Activated CD4-positive, alpha-beta T cell treated with anti-CD3 and anti-CD28 coated beads, Interleukin-2, amount 50 U/mL, for 48 hours (primary cell): Measurements from ENCODE around the gene SLC16A4.
"Not testable (repeated sequence)": the region's sequence is repeated elsewhere in the genome, so short reads cannot be mapped to it uniquely, and the experiment has no call there.

Source experiments
- DNase-seq, 2 experiments: peaks; one replicate each; pipeline ENCODE4 v3.0.0-alpha.2; 2020

SLC16A4 gene

DNA sequence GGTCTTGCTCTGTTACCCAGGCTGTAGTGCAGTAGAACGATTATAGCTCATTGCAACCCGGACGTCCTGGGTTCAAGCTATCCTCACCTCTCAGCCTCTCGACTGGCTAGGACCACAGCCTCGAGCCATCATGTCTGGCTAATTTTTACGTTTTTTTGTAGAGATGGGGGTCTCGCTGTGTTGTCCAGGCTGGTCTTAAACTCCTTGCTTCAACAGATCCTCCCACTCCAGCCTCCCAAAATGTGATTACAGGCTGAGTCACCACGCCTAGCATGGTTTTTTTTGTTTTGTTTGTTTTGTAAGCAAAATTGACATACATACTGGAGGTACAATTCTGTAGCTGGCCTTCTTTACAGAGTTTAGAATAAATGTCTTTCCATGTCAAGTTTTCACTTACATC is 17.7 kb upstream of the SLC16A4 start:
- no peak for DNase-seq

DNA sequence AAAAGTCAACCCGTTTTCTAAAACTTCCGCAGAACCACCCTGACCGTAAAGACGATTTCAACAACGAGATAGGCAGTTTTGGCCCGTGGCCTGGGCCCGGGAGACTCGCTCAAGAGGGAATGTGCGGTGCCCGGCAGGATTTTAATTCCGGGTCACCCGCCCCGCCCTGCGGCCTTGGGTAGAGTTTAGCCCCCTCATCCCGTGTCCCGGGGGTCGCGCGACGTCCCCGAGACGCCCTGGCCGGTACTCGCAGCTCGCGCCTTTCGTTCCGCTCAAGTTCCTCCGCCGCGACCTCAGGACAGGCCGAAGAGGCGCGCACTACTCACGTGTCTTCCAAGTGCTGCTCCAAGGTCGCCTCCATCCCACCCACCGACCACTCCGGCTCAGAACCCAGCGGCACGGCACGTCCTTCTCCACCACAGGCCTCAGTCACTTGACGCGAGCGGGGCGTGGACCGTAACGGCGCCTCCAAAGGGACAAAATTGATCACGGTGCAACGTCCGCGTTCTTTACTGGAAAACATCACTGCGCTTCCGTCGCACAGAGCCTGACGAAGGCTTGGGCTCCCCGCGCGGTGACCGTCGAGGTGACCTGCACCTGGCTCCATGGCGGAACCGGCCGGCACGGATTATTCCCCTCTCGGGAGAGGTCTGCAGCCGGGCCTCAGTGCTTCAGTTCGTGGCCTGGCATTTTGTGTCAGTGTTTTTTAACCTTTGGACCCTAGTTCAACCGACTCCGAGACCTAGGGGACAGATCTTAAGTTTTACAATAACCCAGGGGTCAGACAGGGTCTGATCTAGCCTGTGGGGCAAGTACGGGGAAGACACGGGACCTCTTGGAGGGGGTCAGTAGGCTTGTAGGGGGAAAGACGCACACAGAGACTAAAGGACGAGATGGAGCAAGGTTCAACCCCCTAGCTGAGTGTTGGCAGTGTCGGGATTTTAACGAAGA is 16.7 kb upstream of the SLC16A4 start, which contains the start of gene LAMTOR5:
Gene LAMTOR5, minus strand, starts transcription at position 435 of the 951 bp plus-strand sequence. Its CDS starts 74 bp downstream, at position 361.
- peak; percentile 92 to 96 for DNase-seq

GRCh38 chr1:110406407-110406806 is 15.6 kb upstream of the SLC16A4 start:
- not testable (repeated sequence) for DNase-seq

- no peak for DNase-seq
Measured at GRCh38 chr1:110404401-110404800, 13.6 kb upstream of the SLC16A4 start.

DNA sequence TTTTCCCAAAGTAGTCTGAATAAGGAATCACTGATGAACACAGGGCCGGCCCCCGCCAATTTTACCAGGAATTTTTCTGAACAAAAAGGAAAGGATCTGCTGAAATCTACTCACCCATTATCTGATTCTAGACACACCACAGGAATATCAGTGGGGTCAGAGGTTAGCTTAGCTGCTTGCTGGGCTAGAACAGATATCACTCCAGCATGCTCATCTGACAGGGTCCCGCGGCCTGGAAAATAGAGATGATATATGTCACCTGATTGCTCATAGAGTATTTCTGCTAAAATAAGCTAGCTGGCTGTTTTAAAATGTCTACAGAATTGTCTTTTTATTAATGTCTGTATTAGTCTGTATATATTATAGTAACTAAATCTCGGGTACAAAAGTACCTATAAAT is 13.0 kb upstream of the SLC16A4 start:
- no peak for DNase-seq

GRCh38 chr1:110396259-110396958 is 5.6 kb upstream of the SLC16A4 start:
- DNase-seq, result not testable (repeated sequence)

DNA sequence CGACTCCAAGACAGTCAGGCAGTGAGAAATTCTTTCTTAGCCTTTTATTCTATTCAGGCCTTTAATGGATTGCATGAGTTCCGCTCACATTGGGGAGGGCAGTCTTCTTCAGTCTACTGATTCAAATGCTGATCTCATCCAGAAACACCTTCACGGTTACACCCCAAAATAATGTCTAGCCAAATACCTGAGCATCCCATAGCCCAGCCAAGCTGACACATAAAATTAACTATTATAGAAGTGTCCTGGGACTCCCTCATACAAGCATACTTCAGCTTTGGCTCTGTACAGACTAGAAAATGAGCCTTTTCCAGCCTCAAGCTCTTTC is 3.6 kb upstream of the SLC16A4 start:
- DNase-seq, result no peak

- DNase-seq, result no peak
Measured at GRCh38 chr1:110393691-110394492, 3.1 kb upstream of the SLC16A4 start.

DNA sequence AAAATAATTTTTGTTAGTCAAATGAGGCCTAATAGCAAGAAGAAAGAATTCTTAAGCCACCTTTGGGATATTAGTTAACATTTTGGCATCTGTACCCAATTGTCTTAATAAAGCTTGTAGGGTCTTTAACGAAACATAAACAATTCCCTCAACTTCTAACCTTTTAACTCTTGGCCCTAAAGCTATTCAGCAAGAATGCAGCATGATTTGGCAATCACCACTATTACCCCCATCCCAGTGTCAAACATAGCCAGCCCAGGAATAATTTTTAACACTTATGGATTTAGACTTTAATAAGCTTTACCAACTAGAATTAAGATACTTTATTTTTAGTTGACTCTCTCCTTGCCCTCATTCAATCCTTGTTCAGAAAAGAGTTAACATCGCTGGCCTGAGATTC is 2.5 kb upstream of the SLC16A4 start:
- DNase-seq, result no peak

DNA sequence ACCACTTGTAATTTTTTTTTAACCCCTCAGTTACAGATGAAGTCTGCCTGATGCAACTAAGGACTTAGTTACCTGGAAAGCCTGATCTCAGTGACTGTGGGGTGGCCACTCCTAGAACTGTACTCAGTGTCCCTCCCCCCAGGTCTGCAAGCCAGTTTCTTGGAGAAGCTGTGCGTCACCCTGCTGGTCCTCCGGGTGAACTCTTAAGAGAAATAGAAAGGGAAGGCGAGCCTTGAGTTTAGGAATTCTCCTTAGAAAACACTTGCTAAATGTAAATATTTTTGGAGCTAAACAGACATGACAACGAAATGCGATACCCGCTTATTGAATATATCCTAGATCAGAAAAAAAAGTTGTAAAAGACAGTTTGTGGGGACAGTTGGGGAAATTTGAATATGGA is 730 bp downstream of the SLC16A4 start:
- no peak for DNase-seq

DNA sequence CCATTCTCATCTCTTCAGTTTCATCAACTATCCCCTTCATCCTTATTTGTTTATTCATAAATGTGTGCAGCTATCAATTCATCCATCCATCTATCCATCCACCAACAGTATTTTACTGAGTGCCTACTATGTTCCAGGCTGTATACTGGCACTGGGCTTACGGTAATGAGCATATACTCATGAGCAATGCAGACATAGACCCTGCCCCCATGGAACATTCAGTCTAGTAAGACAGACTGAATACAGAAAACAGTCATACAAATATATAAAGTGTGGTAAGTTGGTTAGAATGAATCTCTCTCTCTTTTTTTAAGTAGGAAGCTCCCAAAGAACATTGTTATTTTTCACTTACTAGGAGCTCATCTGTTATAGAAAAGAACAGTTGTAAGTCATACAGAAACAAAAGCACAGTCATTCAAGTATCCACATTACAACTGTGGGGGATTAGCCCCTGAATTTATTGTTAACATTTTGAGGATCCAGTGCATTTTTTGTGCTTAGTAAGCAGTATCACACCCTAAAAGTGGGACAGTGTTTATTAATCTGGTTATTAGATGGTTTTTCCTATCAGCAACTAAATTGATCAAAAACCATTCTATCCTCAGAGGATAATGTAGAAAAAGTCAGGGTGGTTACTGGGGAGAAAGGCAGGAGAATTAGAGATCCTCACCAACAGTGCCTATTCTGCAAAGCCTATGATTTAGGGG is 3.6 kb downstream of the SLC16A4 start:
- DNase-seq, result no peak

DNA sequence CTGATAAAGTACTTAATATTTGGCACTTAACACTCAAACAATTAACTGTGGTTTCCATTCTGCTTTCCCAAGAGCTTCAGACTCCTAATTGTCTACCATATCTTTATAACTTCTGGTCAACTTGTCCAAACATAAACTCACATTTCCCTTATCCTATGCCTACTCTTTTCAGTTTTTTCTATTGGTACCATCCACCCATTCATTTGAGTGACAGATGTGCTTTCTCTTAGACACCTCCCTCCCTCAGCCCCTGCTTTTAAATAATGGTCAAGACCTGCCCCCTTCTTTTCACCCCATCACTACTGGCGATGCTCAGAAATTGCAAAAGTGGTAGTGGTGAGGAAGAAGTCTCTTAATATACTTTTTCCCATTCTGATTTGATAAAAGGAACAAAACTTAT is 5.5 kb downstream of the SLC16A4 start:
- no peak for DNase-seq

DNA sequence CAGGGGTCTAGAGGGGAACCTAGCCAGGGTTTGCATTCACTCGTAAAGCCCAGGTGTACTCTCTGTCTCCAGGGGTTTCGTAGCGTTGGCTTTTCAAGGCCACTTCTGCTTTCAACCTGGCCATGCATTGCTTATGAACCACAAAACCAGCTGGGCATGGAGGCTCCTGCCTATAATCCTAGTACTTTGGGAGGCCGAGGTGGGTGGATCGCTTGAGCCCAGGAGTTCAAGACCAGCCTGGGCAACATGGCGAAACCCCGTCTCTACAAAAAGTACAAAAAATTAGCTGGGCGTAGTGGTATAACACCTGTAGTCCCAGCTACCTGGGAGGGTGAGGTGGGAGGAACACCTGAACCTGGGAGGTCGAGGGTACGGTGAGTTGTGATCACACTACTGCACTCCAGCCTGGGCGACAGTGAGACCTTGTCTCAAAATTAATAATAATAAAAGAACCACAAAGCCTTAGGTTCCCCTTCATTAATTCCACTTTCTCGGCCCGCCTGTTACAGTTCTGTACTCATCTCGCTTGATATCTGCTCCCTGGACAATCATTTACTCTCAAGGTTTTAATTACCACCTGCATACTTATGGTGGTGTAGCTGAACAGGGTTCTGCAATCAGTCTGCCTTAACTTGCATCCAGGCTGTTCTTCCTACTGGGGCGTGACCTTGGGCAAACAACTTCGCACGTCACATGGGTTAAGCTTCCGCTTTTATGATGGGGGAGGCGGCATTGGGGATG is 6.1 kb downstream of the SLC16A4 start:
- DNase-seq, result no peak

DNA sequence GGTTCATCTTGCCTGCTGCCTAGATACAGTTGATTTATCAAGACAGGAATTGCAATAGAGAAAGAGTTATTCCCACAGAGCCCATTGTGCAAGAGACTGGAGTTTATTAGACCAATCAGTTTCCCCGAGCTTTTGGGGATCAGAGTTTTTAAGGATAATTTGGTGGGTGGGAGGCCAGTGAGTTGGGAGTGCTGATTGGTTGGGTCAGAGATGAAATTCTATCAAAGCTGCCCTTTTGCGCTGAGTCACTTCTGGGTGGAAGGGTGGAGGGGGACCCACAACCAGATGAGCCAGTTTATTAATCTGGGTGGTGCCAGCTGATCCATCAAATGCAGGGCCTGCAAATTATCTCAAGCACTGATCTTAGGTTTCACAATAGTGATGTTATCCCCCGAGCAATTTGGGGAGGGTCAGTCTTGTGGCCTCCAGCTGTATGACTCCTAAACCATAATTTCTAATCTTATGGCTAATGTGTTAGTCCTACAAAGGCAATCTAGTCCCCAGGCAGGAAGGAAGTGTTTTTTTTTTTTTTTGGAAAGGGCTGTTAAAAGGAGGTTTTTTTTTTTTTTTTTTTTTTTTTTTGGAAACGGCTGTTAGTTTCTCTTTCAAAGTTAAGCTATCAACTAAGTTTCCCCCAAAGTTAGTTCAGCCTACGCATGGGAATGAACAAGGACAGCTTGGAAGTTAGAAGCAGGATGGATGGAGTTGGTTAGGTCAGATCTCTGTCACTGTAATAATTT is 7.4 kb downstream of the SLC16A4 start:
- DNase-seq, result no peak

DNA sequence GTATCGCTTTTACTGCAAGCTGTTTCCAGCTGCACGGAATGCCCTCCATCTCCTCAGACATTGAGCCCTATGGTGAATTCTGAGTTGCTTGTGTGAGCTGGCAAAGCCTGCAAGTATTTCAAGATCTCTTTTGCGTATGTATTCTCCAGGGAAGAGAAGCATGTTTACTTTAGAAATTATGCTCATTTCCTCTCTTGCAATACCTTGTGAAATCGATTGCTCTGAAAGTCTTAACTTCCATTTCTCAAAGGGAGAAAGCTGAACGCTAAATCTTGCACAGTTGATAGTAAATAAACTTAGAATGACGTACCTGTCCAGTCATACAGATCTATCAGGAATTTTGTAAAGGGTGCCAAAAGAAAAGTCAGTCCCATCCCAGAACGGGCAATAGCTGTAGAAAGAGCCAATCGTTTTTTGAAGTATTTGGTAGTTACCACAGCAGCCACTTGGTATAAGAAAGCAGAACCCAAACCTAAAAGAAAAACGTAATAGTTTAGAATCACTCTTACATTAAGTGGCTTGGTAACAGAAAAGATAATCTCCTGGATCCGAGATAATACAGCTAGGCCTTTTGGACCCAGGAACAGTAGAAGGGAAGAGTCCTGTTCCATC is 10.0 kb downstream of the SLC16A4 start:
- no peak for DNase-seq

GRCh38 chr1:110375490-110375889 is 15.3 kb downstream of the SLC16A4 start:
- no peak for DNase-seq

- DNase-seq, result no peak
Measured at GRCh38 chr1:110370827-110371226, 20.0 kb downstream of the SLC16A4 start.

DNA sequence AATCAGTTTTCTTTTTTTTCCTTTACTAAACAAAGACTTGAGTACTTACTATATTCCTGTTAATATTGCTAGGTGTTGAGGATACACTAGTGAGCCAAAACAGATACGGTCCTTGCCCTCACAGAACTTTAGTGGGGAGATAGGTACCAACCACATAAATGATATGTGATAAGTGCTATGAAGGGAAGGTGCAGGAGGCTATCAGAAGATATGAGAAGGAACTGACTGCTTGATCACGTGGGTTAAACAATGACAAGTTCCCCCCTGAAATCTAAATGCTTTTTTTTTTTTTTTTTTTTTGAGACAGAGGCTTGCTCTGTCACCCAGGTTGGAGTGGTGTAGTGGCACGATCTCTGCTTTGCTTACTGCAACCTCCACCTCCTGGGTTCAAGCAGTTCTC is 26.6 kb downstream of the SLC16A4 start:
- no peak for DNase-seq

- no peak for DNase-seq
Measured at GRCh38 chr1:110361856-110362255, 29.0 kb downstream of the SLC16A4 start.

DNA sequence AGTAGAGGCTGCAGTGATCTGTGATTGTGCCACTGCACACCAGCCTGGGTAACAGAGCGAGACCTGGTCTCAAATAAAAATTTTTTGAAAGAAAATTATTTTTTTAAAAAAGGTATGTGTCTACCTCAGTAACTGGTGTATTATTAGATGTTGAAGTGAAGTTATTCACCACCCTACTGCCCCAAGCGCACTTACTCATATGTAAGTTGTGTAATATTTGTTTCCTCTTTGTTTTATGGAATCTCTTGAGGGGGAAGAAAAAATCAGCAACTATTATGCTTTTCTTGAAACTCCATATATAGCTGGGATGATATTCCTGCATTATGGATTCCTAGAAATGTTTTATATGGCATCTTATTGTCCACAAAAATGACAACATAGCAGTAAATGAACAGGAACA is 30.4 kb downstream of the SLC16A4 start:
- DNase-seq, result no peak

DNA sequence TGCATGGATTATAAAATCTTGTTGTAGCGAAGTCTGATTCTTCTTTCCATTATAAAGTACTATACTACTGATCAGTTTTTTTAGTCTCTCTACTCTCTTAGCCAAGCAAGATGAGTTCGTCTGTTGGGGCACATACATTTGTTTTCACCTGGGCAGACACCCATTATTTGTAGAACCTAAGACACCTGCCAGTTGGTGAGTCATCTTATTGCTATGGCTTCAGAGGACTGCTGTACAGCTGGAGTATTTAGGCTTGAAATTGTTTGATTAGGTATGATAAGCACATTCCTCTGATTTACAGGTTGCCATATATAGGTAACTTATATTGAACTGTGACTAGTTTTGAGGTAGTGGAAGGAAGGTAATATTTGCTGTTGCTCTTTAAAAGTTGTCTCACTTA is 34.4 kb downstream of the SLC16A4 start:
- no peak for DNase-seq
